SJCRH30 (cell line): ENCODE results near the gene MEIS1. TPM values are rescaled to one million over a fixed set of nuclear protein-coding genes. Genes with fewer than 3 reads are reported as not detected.

Experiments
- DNase-seq, 2 experiments: peaks; one replicate each; pipeline ENCODE4 v3.0.0-alpha.2; 2015 to 2020
- H3K27ac ChIP-seq: fragments of 250-450 bp; sonication (Bioruptor Pico); 2 replicates; pipeline ENCODE4 v1.5.1; 2020; ENCODE audit warnings: mild to moderate bottlenecking, moderate library complexity
- H3K27me3 ChIP-seq: fragments of 250-450 bp; sonication (Bioruptor Pico); 2 replicates; pipeline ENCODE4 v1.5.1; 2020; ENCODE audit warnings: mild to moderate bottlenecking, moderate library complexity
- H3K36me3 ChIP-seq: fragments of 250-450 bp; sonication (Bioruptor Pico); 2 replicates; pipeline ENCODE4 v1.5.1; 2020; ENCODE audit warnings: mild to moderate bottlenecking, moderate library complexity
- H3K4me1 ChIP-seq: fragments of 250-450 bp; sonication (Bioruptor Pico); 2 replicates; pipeline ENCODE4 v1.5.1; 2020; ENCODE audit warnings: mild to moderate bottlenecking, moderate library complexity
- H3K4me3 ChIP-seq: fragments of 250-450 bp; sonication (Bioruptor Pico); 2 replicates; pipeline ENCODE4 v1.5.1; 2020; ENCODE audit warnings: mild to moderate bottlenecking, moderate library complexity
- H3K9me3 ChIP-seq: fragments of 250-450 bp; sonication (Bioruptor Pico); replicated peaks from 2 replicates; pipeline ENCODE4 v1.5.1; 2020; ENCODE audit warnings: mild to moderate bottlenecking, moderate library complexity
- total RNA-seq: library from RNA; depleted of rRNA; stranded (reverse); fragments of >200 nt; shearing (Covaris generic); gene quantifications from 2 replicates; pipeline ENCODE4 v1.2.3, GENCODE V29; 2014

MEIS1 gene
- total RNA-seq, 1 experiment from 2014 or later = 14.7 TPM

DNA sequence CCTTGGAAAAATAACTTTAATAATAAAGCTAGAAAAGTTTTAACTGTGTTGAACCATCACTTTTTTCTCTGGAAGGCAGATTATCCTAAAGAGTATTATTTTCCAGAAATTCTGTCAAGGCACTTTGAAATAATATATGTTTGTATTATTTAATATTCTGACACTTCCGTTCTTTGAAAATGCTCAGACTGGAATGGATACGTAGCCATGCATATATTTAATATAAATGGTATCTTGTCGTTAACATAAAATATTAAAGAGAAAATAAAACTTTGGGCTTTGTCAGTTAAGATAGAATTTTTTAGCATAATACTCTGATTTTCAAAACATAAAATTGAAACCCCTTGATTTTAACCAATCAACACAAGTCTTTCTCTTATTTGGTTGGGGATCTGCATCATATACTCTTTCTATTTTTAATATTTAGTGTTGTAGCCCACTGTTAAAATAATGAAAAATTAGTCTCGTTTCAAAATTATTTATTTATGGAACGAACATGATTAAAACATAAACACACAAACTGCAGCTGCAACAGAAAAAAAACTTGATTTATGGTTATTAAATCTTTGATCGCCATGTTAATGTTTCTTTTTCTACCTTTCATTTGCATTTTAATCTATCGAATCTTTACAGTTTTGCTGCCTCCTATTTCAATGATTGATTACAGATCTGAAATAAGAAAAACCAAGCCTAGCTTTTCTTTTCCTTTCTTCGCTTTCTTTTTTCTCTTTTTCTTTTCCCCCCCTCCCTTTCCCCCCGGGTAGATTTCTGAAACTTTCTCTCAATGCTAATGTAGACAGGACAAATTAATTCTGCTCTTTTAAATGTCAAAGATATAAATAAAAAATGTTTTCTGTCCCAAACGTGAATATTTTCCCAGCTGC is 145.5 kb downstream of the MEIS1 start:
- Histone ChIP-seq H3K36me3 (no peaks in the 10 kb centered on the region), H3K9me3 (no peaks in the 10 kb centered on the region), H3K4me1 (no peaks in the 10 kb centered on the region; the same call in 1 of the 2 replicates), H3K4me3 (no peak overlapping the region), H3K27me3 (peaks cover 23% of the 10 kb centered on the region), H3K27ac (no peak overlapping the region)
- DNase-seq = no peak

DNA sequence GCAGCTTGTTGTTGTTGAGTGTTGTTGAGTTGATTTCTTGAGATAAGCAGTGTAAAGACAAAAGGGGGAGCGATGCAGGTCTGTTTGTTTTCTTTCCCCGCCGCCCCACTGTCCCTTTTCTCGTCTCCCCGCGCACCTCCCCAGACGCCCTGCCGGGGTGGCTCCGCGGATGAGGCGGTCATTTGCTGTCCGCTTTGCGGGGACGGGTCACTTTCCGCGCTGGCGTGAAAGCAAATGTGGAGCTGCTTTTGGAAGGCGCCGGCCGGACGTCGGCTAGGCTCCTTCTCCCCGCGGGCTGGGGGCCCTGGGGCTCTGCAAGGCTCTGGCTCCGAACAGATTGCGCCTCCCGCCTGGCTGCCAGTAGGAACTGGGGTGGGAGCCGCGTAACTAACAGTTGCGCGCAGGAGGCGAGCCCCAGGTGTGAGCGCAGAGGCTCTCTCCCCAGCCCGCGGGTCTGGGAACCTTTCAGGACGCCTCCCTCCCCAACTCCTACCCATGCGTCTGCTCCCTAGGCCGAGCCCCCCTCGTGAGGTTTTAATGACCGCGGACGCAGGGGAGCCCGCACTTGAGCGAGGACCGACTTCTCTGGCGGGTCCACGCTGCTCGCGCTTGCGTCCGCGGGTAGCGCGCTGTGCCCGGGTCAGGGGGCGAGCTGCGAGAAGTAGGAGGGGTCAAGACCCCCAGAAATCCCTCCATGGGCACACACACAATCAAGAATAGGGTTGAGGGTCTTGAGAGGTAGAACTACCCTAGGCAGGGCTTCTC is 146.6 kb downstream of the MEIS1 start:
- no peak for DNase-seq
- Histone ChIP-seq H3K27ac (no peak overlapping the region), H3K36me3 (no peaks in the 10 kb centered on the region), H3K4me3 (no peak overlapping the region), H3K27me3 (peaks cover 29% of the 10 kb centered on the region), H3K9me3 (no peaks in the 10 kb centered on the region), H3K4me1 (no peaks in the 10 kb centered on the region; the same call in 1 of the 2 replicates)

DNA sequence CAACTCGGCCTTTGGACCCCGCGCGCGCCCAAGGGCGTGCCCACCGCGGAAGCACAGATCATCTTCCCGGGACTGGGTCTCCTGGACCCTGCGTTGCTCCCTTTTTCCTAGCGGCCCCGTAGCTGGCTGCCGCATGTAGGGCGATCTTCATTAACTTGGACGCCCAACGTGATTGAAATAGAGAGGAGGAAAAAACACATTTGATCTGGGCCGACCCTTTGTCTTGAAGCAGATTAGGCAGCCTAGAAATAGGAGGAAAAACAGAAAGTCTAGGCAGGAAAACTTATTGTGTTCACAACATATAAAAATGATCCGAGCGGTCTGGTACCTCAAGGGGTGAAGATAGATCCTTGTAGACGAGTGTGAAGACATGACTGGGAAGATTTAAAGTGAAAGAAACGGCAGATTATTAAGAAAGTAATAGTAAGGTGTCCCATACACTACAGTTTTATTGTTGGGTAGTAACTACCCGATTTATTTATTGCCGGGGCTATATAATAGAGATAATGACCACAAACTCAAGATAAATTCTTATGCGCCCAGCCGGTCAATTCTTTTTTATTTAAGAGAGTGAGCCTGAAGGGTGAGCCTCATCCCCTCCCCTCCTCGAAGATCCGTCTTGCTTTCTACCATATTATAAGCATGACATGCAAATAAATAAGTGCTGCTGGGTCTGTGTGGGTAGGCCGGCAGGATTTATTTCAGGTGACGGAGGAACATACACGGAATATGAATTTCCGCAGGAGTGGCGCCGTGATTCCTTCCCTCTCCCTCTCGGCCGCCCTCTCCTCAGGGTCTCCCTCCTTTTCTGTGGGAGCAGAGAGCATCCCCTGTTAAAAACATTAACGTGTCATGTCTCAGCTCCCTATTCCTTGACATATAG is 147.4 kb downstream of the MEIS1 start:
- Histone ChIP-seq H3K4me3 (no peak overlapping the region), H3K4me1 (no peaks in the 10 kb centered on the region; the same call in 1 of the 2 replicates), H3K9me3 (no peaks in the 10 kb centered on the region), H3K27me3 (peaks cover 23% of the 10 kb centered on the region), H3K27ac (no peak overlapping the region), H3K36me3 (no peaks in the 10 kb centered on the region)
- no peak for DNase-seq

DNA sequence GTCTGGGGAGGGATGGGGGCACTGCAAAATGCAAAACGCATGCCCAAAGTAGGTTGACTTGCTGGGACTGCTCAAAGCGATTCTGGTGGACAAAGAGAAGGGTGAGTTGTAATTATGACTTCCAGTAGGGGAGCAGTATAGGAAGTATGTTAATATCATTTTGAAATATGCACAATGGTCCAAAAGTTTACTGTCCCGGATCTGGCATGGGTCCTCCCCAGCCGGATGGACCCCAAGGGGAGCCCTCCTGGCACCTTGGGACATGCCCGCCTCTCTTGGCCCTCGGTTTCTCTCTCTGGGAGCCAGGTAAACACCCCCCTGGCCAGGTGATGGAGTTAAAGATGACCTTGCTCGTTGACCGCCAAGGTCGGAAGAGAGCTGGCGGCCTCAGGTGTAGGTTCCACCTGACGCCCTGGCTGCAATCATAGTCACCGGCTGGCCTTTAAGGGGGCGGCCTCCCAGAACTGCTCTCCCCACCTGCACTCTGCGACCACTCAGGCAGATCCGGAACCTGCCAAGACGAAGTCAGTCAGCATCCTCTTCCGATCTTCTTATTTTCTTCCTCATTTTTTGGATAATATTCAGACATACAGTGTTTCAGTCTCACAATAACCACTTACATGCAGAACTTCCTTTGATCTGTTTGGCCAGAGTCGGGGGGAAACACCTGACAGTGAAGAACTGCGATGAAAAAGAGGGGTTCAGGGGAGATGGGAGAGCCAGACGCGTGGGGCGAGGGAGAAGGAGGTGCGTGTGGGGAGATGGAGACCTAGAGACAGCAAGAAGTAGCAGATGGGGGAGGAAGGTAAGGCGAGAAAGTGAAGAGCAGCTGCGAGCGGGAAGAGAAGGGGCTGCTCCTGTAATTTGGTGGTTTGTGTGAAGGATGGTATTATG is 148.3 kb downstream of the MEIS1 start:
- Histone ChIP-seq H3K27me3 (peaks cover 23% of the 10 kb centered on the region), H3K27ac (no peak overlapping the region), H3K4me3 (no peak overlapping the region), H3K9me3 (no peaks in the 10 kb centered on the region), H3K36me3 (no peaks in the 10 kb centered on the region), H3K4me1 (no peaks in the 10 kb centered on the region; the same call in 1 of the 2 replicates)
- no peak for DNase-seq

GRCh38 chr2:66583881-66584280 is 149.0 kb downstream of the MEIS1 start:
- H3K4me3 ChIP-seq = no peak overlapping the region
- H3K36me3 ChIP-seq = no peaks in the 10 kb centered on the region
- no peak for DNase-seq
- no peaks in the 10 kb centered on the region; the same call in 1 of the 2 replicates for H3K4me1 ChIP-seq
- H3K27me3 ChIP-seq = peaks cover 23% of the 10 kb centered on the region
- no peaks in the 10 kb centered on the region for H3K9me3 ChIP-seq
- H3K27ac ChIP-seq = no peak overlapping the region

- Histone ChIP-seq H3K4me1 (no peaks in the 10 kb centered on the region; the same call in 1 of the 2 replicates), H3K36me3 (no peaks in the 10 kb centered on the region), H3K27me3 (peaks cover 15% of the 10 kb centered on the region), H3K27ac (no peak overlapping the region), H3K4me3 (no peak overlapping the region), H3K9me3 (no peaks in the 10 kb centered on the region)
- no peak for DNase-seq
Observed at GRCh38 chr2:66585587-66585986, 150.7 kb downstream of the MEIS1 start.

DNA sequence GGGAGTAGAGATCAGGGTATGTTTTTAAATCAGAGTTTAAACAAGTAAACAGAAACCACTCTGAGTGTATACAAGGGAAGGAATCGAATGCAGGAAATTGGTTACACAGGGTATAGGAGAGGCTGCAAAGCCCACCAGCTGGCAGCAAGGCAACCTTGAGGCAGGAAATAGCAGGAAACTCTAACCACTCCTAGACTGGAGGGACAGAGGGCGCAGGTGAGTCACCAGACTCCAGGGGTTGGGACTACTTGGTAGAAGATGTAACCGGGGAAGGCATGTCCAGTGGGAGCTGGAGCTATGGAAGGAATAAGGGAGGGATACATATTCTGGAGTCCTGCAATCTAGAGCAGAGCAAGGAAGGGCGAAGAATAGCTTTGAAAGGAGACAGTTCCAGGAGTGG is 152.3 kb downstream of the MEIS1 start:
- H3K27ac ChIP-seq = no peak overlapping the region
- no peaks in the 10 kb centered on the region; the same call in 1 of the 2 replicates for H3K36me3 ChIP-seq
- H3K4me3 ChIP-seq = no peak overlapping the region
- H3K4me1 ChIP-seq = no peaks in the 10 kb centered on the region; the same call in 1 of the 2 replicates
- peak; percentile 38 to 61 for DNase-seq
- no peaks in the 10 kb centered on the region for H3K9me3 ChIP-seq
- peaks cover 10% of the 10 kb centered on the region; the same call in 1 of the 2 replicates for H3K27me3 ChIP-seq

DNA sequence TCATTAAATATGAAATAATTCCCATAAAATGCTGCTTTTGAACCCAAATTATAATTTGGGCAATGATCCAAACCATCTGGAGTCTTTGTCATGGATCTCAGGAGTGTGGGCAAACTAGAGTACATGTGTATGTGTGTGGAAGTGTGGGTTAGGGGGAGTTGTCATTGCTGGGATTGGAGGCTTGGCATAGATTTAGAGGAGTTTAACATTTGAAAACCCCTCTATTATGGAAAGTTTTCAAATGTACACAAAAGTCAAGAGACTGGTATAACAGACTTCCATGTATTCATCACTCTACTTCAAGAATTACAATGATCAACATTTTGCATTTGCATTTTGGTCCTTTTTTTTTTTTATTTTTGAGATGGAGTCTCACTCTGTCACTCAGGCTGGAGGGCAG is 159.1 kb downstream of the MEIS1 start:
- H3K27me3 ChIP-seq = no peaks in the 10 kb centered on the region
- DNase-seq = no peak
- H3K4me3 ChIP-seq = no peak overlapping the region
- no peaks in the 10 kb centered on the region; the same call in 1 of the 2 replicates for H3K36me3 ChIP-seq
- H3K4me1 ChIP-seq = no peaks in the 10 kb centered on the region
- no peaks in the 10 kb centered on the region for H3K9me3 ChIP-seq
- no peak overlapping the region for H3K27ac ChIP-seq

- H3K4me1 ChIP-seq = no peaks in the 10 kb centered on the region
- no peak overlapping the region for H3K4me3 ChIP-seq
- DNase-seq = no peak
Observed at GRCh38 chr2:66595556-66595955, 160.6 kb downstream of the MEIS1 start.

DNA sequence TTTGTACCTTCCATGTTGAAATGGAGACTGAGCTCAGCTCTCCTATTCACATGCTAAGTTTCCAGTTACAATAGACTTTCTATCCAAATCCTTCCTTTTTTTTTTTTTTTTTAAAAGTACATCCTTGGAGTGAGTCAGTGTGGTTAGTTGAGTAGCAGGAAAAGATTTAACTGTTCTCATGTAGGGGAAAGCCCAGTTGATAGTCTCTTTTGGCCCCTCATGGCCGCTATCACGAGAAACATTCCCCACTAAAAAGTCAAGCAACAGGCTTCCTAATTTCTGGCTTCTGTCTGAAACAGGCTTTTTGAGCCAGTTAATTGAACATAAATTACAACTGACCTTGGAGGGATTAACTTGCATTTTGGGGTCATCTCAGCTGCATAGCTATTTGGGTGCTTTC is 161.3 kb downstream of the MEIS1 start:
- Histone ChIP-seq H3K4me1 (no peaks in the 10 kb centered on the region), H3K27ac (no peak overlapping the region), H3K4me3 (no peak overlapping the region), H3K36me3 (no peaks in the 10 kb centered on the region; the same call in 1 of the 2 replicates), H3K27me3 (peaks cover 5% of the 10 kb centered on the region), H3K9me3 (no peaks in the 10 kb centered on the region)
- DNase-seq = no peak

More at GRCh38 chr2:66595556-66595955, 160.6 kb downstream of the MEIS1 start:
- Histone ChIP-seq H3K27ac (no peak overlapping the region), H3K9me3 (no peaks in the 10 kb centered on the region), H3K36me3 (no peaks in the 10 kb centered on the region; the same call in 1 of the 2 replicates), H3K27me3 (peaks cover 5% of the 10 kb centered on the region; the same call in 1 of the 2 replicates)

DNA sequence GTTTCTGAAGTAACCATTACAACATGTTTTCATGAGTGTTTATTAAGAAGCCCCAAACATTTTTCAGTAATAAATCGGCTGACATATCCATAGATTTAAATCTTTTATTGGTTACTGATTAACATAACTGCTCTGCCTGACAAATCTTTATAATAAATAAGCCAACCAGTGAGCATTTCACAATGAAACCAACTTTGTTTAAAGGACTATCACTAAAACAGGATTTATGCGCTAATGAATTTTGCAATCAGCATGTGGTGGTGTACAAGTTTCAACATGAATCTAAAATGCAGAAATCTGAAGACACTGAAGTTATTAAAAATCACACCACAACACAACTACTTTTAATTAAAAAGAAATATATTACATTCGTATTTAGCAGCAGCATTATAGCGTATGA is 166.7 kb downstream of the MEIS1 start:
- no peak for DNase-seq
- Histone ChIP-seq H3K27ac (no peak overlapping the region), H3K4me3 (no peak overlapping the region), H3K9me3 (no peaks in the 10 kb centered on the region), H3K4me1 (no peaks in the 10 kb centered on the region), H3K36me3 (no peaks in the 10 kb centered on the region), H3K27me3 (peaks cover 11% of the 10 kb centered on the region)

DNA sequence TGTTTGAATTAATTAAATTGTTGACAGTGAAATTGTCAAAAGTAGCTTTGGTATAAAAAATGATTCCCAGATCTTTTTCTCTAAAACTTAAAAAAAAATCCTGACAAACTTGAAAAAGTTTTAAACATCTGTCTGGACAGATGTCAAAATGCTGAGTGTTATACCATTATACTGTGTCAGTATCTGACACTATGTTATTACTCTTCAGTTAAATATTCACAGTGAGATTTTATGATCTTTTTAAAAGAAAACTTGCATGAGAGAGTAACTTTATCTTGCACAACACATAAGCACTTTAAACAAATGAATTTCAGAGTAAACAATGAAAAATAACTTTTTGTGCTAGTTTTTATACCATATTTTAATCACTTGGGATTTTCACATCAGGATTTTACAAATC is 167.4 kb downstream of the MEIS1 start:
- DNase-seq = no peak
- Histone ChIP-seq H3K4me1 (no peaks in the 10 kb centered on the region), H3K27me3 (peaks cover 11% of the 10 kb centered on the region), H3K36me3 (no peaks in the 10 kb centered on the region), H3K4me3 (no peak overlapping the region), H3K9me3 (no peaks in the 10 kb centered on the region), H3K27ac (no peak overlapping the region)

DNA sequence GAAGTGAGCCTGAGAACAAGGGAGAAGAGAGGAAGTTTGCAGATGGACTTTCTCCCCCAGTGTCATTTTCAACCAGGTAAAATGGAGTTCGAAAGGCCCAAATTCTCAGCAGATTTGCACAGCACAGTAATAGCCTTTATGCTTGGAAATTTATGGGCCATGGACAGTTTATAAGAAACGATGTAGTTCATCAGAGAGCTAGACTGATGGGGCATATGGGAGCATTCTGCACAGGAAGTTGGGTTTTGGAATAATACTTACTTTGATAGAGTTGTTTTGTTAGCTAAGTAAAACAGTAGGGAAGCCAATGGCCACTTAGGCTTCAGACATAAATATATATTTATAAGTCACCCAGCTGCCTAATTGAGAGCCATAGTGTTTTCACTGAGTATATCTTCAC is 169.4 kb downstream of the MEIS1 start:
- Histone ChIP-seq H3K4me1 (no peaks in the 10 kb centered on the region), H3K9me3 (no peaks in the 10 kb centered on the region), H3K4me3 (no peak overlapping the region), H3K27ac (no peak overlapping the region), H3K27me3 (peaks cover 11% of the 10 kb centered on the region), H3K36me3 (no peaks in the 10 kb centered on the region)
- no peak for DNase-seq
